Fibroblast of lung (primary cell): ENCODE data around the gene HOXA9.

ENCODE experiments used
- EZH2 ChIP-seq: IDR thresholded peaks from 2 replicates; pipeline ENCODE4 v1.5.1; 2012; ENCODE audit warnings: low read length, control low read depth, mild to moderate bottlenecking; ENCODE audit errors: missing control alignments
- TF ChIP-seq, protein P1 (sequence below), 2 donors: IDR thresholded peaks in 1 of 2; conservative IDR thresholded peaks in 1 of 2; 1 replicate in 1 of 2; 2 replicates in 1 of 2; pipeline ENCODE4 v1.5.1; 2011 to 2012; ENCODE audit warnings: low read length in 2 of 2, control low read depth in 1 of 2, inconsistent platforms in 1 of 2, low read depth in 1 of 2, mild to moderate bottlenecking in 1 of 2

DNA sequence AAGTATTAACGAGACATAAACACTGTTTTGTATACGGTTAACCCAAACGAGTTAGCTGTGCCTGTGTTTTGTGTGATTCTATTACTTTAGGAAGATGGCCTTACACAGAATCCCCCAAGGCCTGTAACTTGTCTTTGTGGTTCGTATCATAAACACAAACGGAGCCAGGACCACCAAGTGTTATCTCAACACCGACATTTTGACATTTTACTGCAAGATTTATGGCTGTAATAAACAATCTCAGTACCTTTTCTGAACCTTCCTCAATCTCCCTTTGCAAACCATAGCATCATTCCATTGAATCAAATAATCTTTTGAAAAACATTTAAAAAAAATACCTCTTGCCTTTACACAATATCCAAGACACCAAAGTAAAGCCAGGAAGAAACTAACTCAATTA lies 32.4 kb downstream of the HOXA9 start:
- TF ChIP-seq, protein P1, sequence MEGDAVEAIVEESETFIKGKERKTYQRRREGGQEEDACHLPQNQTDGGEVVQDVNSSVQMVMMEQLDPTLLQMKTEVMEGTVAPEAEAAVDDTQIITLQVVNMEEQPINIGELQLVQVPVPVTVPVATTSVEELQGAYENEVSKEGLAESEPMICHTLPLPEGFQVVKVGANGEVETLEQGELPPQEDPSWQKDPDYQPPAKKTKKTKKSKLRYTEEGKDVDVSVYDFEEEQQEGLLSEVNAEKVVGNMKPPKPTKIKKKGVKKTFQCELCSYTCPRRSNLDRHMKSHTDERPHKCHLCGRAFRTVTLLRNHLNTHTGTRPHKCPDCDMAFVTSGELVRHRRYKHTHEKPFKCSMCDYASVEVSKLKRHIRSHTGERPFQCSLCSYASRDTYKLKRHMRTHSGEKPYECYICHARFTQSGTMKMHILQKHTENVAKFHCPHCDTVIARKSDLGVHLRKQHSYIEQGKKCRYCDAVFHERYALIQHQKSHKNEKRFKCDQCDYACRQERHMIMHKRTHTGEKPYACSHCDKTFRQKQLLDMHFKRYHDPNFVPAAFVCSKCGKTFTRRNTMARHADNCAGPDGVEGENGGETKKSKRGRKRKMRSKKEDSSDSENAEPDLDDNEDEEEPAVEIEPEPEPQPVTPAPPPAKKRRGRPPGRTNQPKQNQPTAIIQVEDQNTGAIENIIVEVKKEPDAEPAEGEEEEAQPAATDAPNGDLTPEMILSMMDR (conservative IDR thresholded peaks at IDR 0.05 in 1 of 2, IDR thresholded peaks at IDR 0.05 in 1 of 2; ENCODE audit: low read depth in 1 of 2, low read length in 2 of 2) = no peak
- TF ChIP-seq EZH2 = no peak
